Body of pancreas (tissue), 4 donors: Measurements from ENCODE around the gene NOP16.

Source experiments
- CTCF ChIP-seq, 7 experiments: fragments of 450-650 bp in 4 of 7; fragments of 200-600 bp in 3 of 7; sonication (generic) in 3 of 7; IDR thresholded peaks; one replicate each; pipeline ENCODE4 v1.5.1; 2016 to 2019; ENCODE audit warnings: antibody characterized with exemption in 7 of 7
- POLR2A ChIP-seq, 3 donors: fragments of 450-650 bp; IDR thresholded peaks; one replicate each; pipeline ENCODE4 v1.6.1; 2016; ENCODE audit warnings: antibody characterized with exemption in 3 of 3, mild to moderate bottlenecking in 2 of 3

GRCh38 chr5:176381979-176382378 is 6.4 kb downstream of the NOP16 start:
- TF ChIP-seq CTCF (IDR thresholded peaks at IDR 0.05) (no peak), POLR2A (IDR thresholded peaks at IDR 0.05) (no peak)
